Cardiac muscle cell (in vitro differentiated cells and primary cell): Measurements from ENCODE around the gene PLD1. TPM values are rescaled to one million over a fixed set of nuclear protein-coding genes. Genes with fewer than 3 reads are reported as not detected.

ENCODE experiments used
- DNase-seq, 2 donors: peaks; one replicate each; pipeline versions ENCODE4 v3.0.0 to v3.0.0-alpha.2; 2010 to 2017; ENCODE audit warnings: low read depth in 1 of 2, low spot score in 1 of 2
- H3K27ac ChIP-seq: fragments of 200-600 bp; sonication (generic); 2 replicates; pipeline ENCODE4 v1.5.1; 2016
- H3K27me3 ChIP-seq: fragments of 200-600 bp; sonication (generic); 2 replicates; pipeline ENCODE4 v1.6.0; 2016; ENCODE audit warnings: control low read depth
- H3K36me3 ChIP-seq: fragments of 200-600 bp; sonication (generic); 2 replicates; pipeline ENCODE4 v1.5.1; 2016; ENCODE audit warnings: control low read depth
- H3K4me1 ChIP-seq: fragments of 200-600 bp; sonication (generic); 2 replicates; pipeline ENCODE4 v1.8.1; 2017; ENCODE audit warnings: low read depth, mild to moderate bottlenecking, mixed run types
- H3K4me3 ChIP-seq: fragments of 200-600 bp; sonication (generic); 2 replicates; pipeline ENCODE4 v1.5.1; 2016; ENCODE audit warnings: mild to moderate bottlenecking
- H3K9me3 ChIP-seq: fragments of 200-600 bp; sonication (generic); 2 replicates; pipeline ENCODE4 v1.5.1; 2017; ENCODE audit warnings: low read depth, mild to moderate bottlenecking, control low read depth
- CTCF ChIP-seq: IDR thresholded peaks from 2 replicates; pipeline ENCODE4 v1.5.1; 2012; ENCODE audit warnings: low read depth, mild to moderate bottlenecking, low read length
- polyA plus RNA-seq: library from polyadenylated mRNA; unstranded; fragments of >200 nt; fragmentation: Nextera tagmentation; extraction: Ambion mirVana; gene quantifications from 2 replicates; pipeline ENCODE4 v1.2.1, GENCODE V29; 2016
- total RNA-seq: library from RNA; depleted of rRNA; stranded (reverse); fragments of >200 nt; gene quantifications from 2 replicates; pipeline ENCODE4 v1.2.3, GENCODE V29; 2016

The PLD1 gene
- total and polyA plus RNA-seq, 2 experiments from 2014 or later = 18.3 to 35.1 TPM

- Histone ChIP-seq H3K4me3 (no peak overlapping the region), H3K27me3 (no peaks in the 10 kb centered on the region), H3K27ac (no peak overlapping the region), H3K4me1 (no peaks in the 10 kb centered on the region), H3K9me3 (no peaks in the 10 kb centered on the region), H3K36me3 (no peaks in the 10 kb centered on the region)
- no peak for TF ChIP-seq CTCF
- no peak for DNase-seq
Observed at GRCh38 chr3:171797265-171797679, 13.0 kb downstream of the PLD1 start.

GRCh38 chr3:171796625-171797264, 13.5 kb downstream of the PLD1 start:
- no peak for TF ChIP-seq CTCF
- DNase-seq = no peak
- no peaks in the 10 kb centered on the region for H3K36me3 ChIP-seq
- no peaks in the 10 kb centered on the region for H3K9me3 ChIP-seq
- H3K4me3 ChIP-seq = no peak overlapping the region
- H3K27ac ChIP-seq = no peak overlapping the region
- H3K27me3 ChIP-seq = no peaks in the 10 kb centered on the region
- H3K4me1 ChIP-seq = no peaks in the 10 kb centered on the region

- Histone ChIP-seq H3K27me3 (no peaks in the 10 kb centered on the region), H3K27ac (no peak overlapping the region), H3K36me3 (no peaks in the 10 kb centered on the region), H3K4me1 (peaks cover 11% of the 10 kb centered on the region), H3K4me3 (no peak overlapping the region), H3K9me3 (no peaks in the 10 kb centered on the region)
- TF ChIP-seq CTCF = no peak
- no peak for DNase-seq
Observed at GRCh38 chr3:171792531-171792930, 17.8 kb downstream of the PLD1 start.

GRCh38 chr3:171791692-171792076, 18.6 kb downstream of the PLD1 start:
- H3K9me3 ChIP-seq = no peaks in the 10 kb centered on the region
- H3K27ac ChIP-seq = no peak overlapping the region
- H3K4me1 ChIP-seq = peaks cover 11% of the 10 kb centered on the region
- no peak overlapping the region for H3K4me3 ChIP-seq
- TF ChIP-seq CTCF = no peak
- H3K27me3 ChIP-seq = no peaks in the 10 kb centered on the region
- H3K36me3 ChIP-seq = no peaks in the 10 kb centered on the region
- peak in 1 of 2 donors; percentile 78 for DNase-seq

GRCh38 chr3:171790898-171791691, 19.2 kb downstream of the PLD1 start:
- H3K36me3 ChIP-seq = no peaks in the 10 kb centered on the region
- TF ChIP-seq CTCF = no peak
- no peak for DNase-seq
- H3K4me3 ChIP-seq = no peak overlapping the region
- peaks cover 11% of the 10 kb centered on the region for H3K4me1 ChIP-seq
- H3K9me3 ChIP-seq = no peaks in the 10 kb centered on the region
- H3K27me3 ChIP-seq = no peaks in the 10 kb centered on the region
- H3K27ac ChIP-seq = no peak overlapping the region
